Dorsolateral prefrontal cortex (tissue), 118 donors: ENCODE results near the gene ZNF292. TPM values are rescaled to one million over a fixed set of nuclear protein-coding genes. Genes with fewer than 3 reads are reported as not detected.

Source experiments
- total RNA-seq, 120 experiments: library from RNA; stranded (reverse); gene quantifications; one replicate each; pipeline versions ENCODE4 v1.2.3 to v1.2.4, GENCODE V29; 2022

Gene ZNF292
- total RNA-seq, 120 experiments from 2014 or later, result 60.4 to 119 (median 85.4) TPM

Other genes with a start within 250 kb of the ZNF292 start
- gene HTR1E, start 218.0 kb upstream of the ZNF292 start, total RNA-seq, result 10 to 100 TPM in 100 of 120 experiments, 1 to 10 TPM in 20; 4.3 to 22.0 (median 12.8) TPM
- 1 to 10 TPM in 1 of 120 experiments, not detected in 119; 1.1 TPM for gene CGA, start 60.5 kb upstream of the ZNF292 start, total RNA-seq
- gene SMIM8, start 167.0 kb downstream of the ZNF292 start, total RNA-seq, result 10 to 100 TPM; 13.3 to 35.0 (median 23.2) TPM
- under 1 TPM in 2 of 120 experiments, not detected in 118; 0.26 to 0.68 TPM for gene GJB7, start 173.7 kb downstream of the ZNF292 start, total RNA-seq
- 10 to 100 TPM in 17 of 120 experiments, 1 to 10 TPM in 103; 3.3 to 12.7 (median 8.0) TPM for gene C6orf163, start 189.2 kb downstream of the ZNF292 start, total RNA-seq